Stimulated activated naive CD4-positive, alpha-beta T cell (primary cell): ENCODE data around the gene TRPT1.
A peak's percentile ranks its signal among the peaks of the same experiment; 100 is the strongest.

Experiments
- DNase-seq, 6 experiments: peaks; one replicate each; lab custom pipeline; 2025; lab: John Stamatoyannopoulos, UW

Gene TRPT1, protein sequence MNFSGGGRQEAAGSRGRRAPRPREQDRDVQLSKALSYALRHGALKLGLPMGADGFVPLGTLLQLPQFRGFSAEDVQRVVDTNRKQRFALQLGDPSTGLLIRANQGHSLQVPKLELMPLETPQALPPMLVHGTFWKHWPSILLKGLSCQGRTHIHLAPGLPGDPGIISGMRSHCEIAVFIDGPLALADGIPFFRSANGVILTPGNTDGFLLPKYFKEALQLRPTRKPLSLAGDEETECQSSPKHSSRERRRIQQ

DNA sequence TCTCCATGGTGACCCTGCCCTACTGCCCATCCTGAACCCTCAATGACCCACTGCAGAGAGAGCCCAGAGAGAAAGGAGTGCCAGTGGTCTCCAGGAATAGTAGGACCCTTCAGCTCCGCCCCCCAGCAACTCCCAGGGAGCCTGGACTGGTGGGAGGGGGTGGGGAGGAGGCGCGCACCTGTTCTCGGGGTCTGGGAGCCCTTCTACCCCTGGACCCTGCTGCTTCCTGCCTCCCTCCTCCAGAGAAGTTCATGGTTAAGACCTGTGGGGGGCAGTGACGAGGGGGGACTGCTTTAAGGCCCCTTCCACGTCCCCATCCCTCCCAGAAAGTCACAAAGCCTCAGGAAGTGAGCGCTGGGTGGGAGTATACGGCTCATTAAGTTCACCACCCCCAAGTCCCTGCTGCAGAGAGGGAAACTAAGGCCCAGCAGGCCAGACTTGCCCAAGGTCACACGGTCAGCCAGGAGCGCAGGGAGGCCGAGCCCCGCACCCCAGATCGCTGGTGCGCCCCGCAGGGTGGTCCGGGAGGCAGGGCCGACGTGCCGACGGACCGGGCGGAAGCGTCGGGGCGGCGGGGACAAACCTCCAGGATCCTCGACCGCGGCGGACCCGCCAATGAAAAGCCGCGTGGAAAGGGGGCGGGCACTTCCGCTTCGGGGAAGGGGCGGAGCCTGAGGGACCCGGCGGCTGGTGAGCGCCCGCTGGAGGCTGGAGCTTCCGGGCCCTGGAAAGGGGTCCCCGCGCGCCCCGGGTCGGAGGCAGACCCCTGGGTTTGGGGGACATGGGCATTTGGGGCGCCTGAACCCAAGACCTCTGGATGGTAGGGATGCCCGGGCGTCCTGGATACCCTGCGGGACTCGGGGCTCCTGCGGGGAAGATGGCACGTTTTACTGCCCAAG, at the start of gene TRPT1, which contains the start of gene NUDT22:
Gene TRPT1, minus strand, starts transcription at position 579 of the 899 bp plus-strand sequence. Its CDS starts 326 bp downstream, at position 253.
Gene NUDT22, plus strand, starts transcription at position 667 of the 899 bp plus-strand sequence. CDS start 379 bp downstream, outside the sequence.
- DNase-seq, result peak; percentile 75 to 90 (median 88)

DNA sequence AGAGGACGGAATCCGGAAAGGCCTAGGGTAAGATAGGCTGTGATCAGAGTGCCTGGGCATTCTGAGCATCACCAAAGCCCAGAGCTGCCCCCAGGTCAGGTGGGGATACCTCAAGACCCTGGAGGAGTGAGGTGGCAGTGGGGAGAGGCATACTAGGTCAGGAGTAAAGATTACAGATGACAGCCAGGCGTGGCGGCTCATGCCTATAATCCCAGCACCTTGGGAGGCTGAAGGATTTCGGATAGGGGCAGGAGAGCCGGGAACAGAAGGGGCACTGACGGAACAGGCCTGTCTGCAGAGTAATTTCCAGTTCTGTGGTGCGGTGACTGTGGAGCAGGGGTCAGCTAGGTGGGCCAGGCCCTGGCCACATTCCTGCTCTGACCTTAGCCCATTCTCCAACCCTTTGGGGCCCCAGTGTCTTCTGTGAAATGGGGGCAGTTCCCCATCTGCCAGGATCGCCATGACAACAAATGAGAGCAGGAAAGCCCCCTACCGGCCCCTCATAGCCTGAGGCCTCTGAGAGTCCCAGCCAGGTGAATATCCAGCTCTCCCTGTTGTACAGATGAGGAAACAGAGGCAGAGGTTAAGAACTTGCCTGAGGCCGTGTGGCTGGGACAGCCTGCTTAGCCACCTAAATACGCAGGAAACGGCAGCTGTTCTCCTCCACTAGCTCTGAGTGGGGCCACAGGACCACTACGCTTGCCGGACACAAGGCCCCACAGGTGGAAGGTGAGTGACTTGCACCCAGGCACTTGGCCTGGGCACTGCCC, 49.2 kb upstream of the TRPT1 start:
- DNase-seq, result no peak

GRCh38 chr11:64269540-64270220, 43.7 kb upstream of the TRPT1 start:
- DNase-seq, result peak; percentile 95 to 98 (median 96)

DNA sequence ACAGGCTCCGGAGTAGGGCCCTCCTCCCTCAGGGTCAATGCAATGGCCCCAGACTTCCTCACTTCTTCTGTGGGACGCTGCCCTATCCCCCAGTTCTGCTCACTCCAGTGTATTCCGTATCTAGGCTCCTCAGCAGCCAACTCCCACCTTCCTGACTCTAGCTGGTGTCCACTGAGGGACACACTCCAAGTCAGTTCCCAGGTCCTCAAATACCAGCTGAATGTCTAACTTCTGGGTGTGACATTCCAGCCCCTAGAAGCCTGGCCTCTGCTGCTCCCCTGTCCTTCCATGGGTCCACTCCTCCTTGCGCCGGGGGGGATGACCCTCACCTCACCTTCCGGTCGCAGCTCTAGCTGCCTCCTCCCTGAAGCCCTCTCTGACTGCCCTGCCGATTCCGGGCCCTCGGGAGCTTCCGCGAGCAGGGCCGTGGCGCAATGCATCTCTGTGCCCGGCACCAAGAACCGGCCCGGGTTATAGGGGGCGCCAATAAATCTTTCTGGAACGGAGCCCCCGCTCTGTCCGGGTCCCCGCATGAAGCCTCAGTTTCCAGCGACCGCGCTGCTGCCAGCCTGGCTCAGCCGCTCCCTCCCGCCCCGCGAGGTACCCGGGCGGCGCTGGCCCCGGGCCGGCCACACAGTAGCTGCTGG, 43.0 kb upstream of the TRPT1 start:
- peak in 2 of 6 experiments; percentile 50 to 51 for DNase-seq

DNA sequence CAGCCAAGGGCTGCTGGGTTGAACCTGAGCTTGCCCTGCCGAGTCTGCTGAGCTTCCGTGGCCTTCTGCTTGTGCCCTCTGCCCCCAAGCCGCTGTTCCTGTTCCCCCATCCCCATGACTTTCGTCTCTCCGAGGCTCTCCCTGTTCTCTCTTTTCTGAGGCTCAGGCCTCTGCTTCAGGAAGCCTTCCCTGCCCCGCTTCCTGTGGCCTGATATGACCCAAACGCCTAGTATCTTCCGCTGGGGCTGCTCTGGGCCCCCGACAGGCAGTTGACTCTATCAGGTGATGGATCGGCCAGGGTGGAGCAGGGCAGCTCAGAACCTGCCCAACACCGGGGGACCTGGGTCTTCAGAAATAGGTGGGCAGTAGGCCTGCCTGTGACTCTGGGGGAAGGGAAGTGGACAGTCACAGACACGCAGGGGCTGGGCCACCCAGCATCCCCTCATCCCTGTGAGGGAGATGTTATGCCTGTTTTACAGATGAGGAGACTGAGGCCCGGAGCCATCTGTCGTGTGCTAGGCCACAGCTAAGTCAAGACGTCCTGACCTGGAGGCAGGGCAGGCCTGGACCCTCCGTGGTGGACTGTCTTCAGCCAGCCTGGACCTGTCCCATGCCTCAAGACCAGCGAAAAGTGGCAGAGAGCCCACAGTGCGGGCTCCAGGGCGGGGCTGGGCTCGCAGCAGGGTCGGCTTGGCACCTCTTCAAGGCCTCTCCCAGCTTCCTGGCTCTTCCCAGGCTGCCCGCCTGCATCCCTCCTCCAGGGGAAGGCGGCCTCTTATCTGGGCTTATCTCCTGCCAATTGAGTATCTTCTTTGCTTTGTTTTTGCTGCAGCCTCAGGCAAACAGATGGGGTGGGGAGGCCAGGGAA, 42.3 kb upstream of the TRPT1 start:
- DNase-seq, result no peak

- no peak for DNase-seq
Measured at GRCh38 chr11:64267207-64267945, 41.4 kb upstream of the TRPT1 start.

DNA sequence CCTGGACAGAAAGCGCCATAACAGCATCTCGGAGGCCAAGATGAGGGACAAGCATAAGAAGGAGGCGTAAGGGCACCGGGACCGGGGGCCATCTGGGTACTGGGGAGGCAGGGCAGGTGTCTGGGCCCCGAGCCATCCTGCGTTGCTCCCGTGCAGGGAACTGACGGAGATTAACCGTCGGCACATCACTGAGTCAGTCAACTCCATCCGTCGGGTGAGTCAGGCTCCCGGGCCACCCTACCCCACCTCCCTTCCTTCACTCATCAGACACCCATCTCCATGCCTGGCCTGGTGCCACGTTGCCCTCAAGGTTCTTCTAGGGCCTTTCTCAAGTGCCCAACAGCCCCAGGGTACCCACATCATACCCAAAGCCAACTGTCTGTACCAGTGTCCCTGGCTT, 40.4 kb upstream of the TRPT1 start:
- DNase-seq, result no peak

GRCh38 chr11:64265176-64266160, 39.5 kb upstream of the TRPT1 start:
- DNase-seq, result no peak

DNA sequence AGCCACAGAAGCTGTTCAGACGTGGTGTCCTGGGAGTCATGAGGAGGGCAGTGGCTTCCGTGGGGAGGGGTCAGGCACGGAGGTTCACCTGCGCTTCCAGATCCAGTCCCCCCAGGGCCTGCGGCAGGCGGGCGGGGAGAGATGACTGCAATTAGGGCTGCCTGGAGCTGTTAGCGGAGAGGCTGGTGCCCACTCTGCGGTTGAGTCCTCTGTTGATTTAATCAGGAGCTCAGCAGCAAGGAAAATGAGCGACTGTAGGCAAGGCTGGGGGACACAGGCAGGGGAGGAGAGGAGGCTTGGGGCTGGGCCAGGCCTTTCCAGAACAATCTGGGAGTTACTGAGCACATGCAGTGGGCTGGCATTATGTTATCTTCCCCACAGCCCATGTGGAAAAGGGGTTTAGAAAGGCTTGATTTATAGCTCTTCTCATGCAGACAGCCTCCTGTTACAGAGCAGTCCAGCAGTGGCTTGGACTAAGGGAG, 38.4 kb upstream of the TRPT1 start:
- DNase-seq, result no peak

GRCh38 chr11:64263947-64264317, 37.9 kb upstream of the TRPT1 start:
- DNase-seq, result no peak

- DNase-seq, result no peak
Measured at GRCh38 chr11:64263021-64263946, 37.3 kb upstream of the TRPT1 start.

- DNase-seq, result no peak
Measured at GRCh38 chr11:64262271-64263002, 36.5 kb upstream of the TRPT1 start.

- no peak for DNase-seq
Measured at GRCh38 chr11:64261556-64262080, 35.6 kb upstream of the TRPT1 start.

- DNase-seq, result no peak
Measured at GRCh38 chr11:64260147-64260708, 34.2 kb upstream of the TRPT1 start.

GRCh38 chr11:64259533-64260067, 33.6 kb upstream of the TRPT1 start:
- no peak for DNase-seq
